IMR-90 (cell line): Measurements from ENCODE around the gene SNAP29.

ENCODE experiments used
- BHLHE40 ChIP-seq: fragments of 150-350 bp; IDR thresholded peaks from 2 replicates; pipeline ENCODE4 v1.6.1; 2016; ENCODE audit warnings: mild to moderate bottlenecking, low read depth, low read length
- TF ChIP-seq, protein P1 (sequence below): conservative IDR thresholded peaks from 2 replicates; pipeline ENCODE4 v1.5.1; 2012; ENCODE audit warnings: mild to moderate bottlenecking, low read depth, low read length, improper control_type of control experiment

DNA sequence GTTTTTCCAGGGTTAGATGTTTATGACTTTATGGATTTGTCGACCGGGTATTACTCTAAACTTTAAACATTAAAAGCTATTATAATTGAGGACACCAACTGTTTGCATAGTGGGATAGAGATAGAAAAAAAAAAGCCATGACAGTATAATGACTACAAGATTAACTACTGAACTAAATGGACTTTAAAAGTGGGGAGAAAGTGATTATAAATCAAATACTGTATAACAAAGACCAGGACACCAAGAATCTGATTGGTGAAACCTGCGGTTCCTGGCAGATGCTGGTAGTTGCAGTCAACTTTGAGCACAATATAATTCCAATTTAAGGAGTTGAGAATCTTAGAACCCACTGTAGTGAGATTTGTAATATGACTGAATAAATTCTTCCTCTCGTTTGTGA is 60.9 kb downstream of the SNAP29 start:
- TF ChIP-seq BHLHE40 = no peak
- TF ChIP-seq, protein P1, sequence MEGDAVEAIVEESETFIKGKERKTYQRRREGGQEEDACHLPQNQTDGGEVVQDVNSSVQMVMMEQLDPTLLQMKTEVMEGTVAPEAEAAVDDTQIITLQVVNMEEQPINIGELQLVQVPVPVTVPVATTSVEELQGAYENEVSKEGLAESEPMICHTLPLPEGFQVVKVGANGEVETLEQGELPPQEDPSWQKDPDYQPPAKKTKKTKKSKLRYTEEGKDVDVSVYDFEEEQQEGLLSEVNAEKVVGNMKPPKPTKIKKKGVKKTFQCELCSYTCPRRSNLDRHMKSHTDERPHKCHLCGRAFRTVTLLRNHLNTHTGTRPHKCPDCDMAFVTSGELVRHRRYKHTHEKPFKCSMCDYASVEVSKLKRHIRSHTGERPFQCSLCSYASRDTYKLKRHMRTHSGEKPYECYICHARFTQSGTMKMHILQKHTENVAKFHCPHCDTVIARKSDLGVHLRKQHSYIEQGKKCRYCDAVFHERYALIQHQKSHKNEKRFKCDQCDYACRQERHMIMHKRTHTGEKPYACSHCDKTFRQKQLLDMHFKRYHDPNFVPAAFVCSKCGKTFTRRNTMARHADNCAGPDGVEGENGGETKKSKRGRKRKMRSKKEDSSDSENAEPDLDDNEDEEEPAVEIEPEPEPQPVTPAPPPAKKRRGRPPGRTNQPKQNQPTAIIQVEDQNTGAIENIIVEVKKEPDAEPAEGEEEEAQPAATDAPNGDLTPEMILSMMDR = no peak
